MM.1S (cell line): ENCODE results near the gene IL3.

ENCODE experiments used
- EZH2phosphoT487 ChIP-seq: fragments of 300-600 bp; sonication (generic); IDR thresholded peaks from 2 replicates; pipeline ENCODE4 v1.6.1; 2018; ENCODE audit warnings: antibody characterized with exemption, low read length
- TF ChIP-seq, protein P1 (sequence below): fragments of 300-600 bp; sonication (generic); IDR thresholded peaks from 2 replicates; pipeline ENCODE4 v1.5.1; 2016; ENCODE audit warnings: antibody characterized with exemption, low read length, mixed read lengths

DNA sequence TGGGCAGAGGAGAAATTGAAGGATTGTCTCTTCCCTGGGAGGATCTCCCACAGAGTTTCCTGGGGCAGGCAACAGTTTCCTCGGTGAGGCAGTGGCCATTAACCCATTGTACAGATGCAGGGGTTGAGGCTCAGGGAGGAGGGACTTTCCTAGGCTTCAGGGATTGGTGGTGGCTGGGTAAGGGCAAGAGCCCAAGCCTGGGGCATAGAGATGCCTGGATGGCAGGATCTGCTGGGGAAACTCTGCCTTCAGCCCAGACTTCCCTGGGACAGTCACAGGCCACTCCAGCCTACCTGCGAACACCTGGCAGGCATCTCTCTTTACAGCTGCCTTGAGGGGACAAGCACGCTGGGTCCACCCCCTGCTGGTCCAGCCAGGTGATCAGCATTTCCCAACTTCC, 9.5 kb downstream of the IL3 start:
- TF ChIP-seq, protein P1, sequence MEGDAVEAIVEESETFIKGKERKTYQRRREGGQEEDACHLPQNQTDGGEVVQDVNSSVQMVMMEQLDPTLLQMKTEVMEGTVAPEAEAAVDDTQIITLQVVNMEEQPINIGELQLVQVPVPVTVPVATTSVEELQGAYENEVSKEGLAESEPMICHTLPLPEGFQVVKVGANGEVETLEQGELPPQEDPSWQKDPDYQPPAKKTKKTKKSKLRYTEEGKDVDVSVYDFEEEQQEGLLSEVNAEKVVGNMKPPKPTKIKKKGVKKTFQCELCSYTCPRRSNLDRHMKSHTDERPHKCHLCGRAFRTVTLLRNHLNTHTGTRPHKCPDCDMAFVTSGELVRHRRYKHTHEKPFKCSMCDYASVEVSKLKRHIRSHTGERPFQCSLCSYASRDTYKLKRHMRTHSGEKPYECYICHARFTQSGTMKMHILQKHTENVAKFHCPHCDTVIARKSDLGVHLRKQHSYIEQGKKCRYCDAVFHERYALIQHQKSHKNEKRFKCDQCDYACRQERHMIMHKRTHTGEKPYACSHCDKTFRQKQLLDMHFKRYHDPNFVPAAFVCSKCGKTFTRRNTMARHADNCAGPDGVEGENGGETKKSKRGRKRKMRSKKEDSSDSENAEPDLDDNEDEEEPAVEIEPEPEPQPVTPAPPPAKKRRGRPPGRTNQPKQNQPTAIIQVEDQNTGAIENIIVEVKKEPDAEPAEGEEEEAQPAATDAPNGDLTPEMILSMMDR, result no peak
- TF ChIP-seq EZH2phosphoT487, result no peak
